Activated CD4-positive, alpha-beta T cell treated with anti-CD3 and anti-CD28 coated beads, Interleukin-2, amount 10 ng/mL, durations not matched to agents 7 days and 5 days (primary cell): ENCODE results near the gene RBM14. TPM values are rescaled to one million over a fixed set of nuclear protein-coding genes. Genes with fewer than 3 reads are reported as not detected.
A peak's percentile ranks its signal among the peaks of the same experiment; 100 is the strongest.
"Not testable (repeated sequence)": the region's sequence is repeated elsewhere in the genome, so short reads cannot be mapped to it uniquely, and the experiment has no call there.

Source experiments
- CTCF ChIA-PET: fragments of 350-600 bp; sonication (Branson Sonifier 250); formaldehyde crosslinking; loops from one replicate; lab custom pipeline; 2021; ENCODE audit warnings: antibody characterized with exemption; lab: Charles Lee
- POLR2A ChIA-PET: fragments of 350-600 bp; sonication (Branson Sonifier 250); formaldehyde crosslinking; loops from one replicate; lab custom pipeline; 2021; ENCODE audit warnings: antibody characterized with exemption; lab: Charles Lee
- DNase-seq: peaks from one replicate; pipeline ENCODE4 v3.0.0-alpha.2; 2020
- H3K27ac Mint-ChIP-seq: one replicate; pipeline ENCODE4 v1.8.0; 2021; ENCODE audit warnings: mild to moderate bottlenecking, moderate library complexity, mixed read lengths
- H3K27me3 Mint-ChIP-seq: one replicate; pipeline ENCODE4 v1.8.0; 2021; ENCODE audit warnings: mixed read lengths
- H3K36me3 Mint-ChIP-seq: one replicate; pipeline ENCODE4 v1.8.0; 2021; ENCODE audit warnings: low read depth, mixed read lengths
- H3K4me1 Mint-ChIP-seq: one replicate; pipeline ENCODE4 v1.8.0; 2021; ENCODE audit warnings: mixed read lengths
- H3K4me3 Mint-ChIP-seq: one replicate; pipeline ENCODE4 v1.8.0; 2021; ENCODE audit warnings: mild to moderate bottlenecking, moderate library complexity, mixed read lengths
- H3K9me3 Mint-ChIP-seq: one replicate; pipeline ENCODE4 v1.8.0; 2021; ENCODE audit warnings: mixed read lengths
- total RNA-seq, 2 experiments: library from RNA; stranded (reverse); gene quantifications; one replicate each; pipeline ENCODE4 v1.2.3, GENCODE V29; 2021

The RBM14 gene
- total RNA-seq, 2 experiments from 2014 or later: 124 to 140 TPM

GRCh38 chr11:66639814-66640340 lies 23.4 kb downstream of the RBM14 start:
- H3K27ac Mint-ChIP-seq: peak overlapping the region; percentile 96
- H3K36me3 Mint-ChIP-seq: peaks cover 72% of the 10 kb centered on the region
- ChIA-PET CTCF (interaction anchor here (1.2 to 3.8 kb wide), 4 partner anchors 13 to 38 kb away, joined by 3 to 23 read pairs (median 14); partner anchors contain the start of gene RBM4B), POLR2A (interaction anchor here (0.7 kb wide), 1 partner anchor 46 kb away, joined by 3 read pairs; no protein-coding TSS in a partner anchor)
- H3K9me3 Mint-ChIP-seq, DNase-seq, H3K27me3 Mint-ChIP-seq: not testable (repeated sequence)
- peaks cover 74% of the 10 kb centered on the region for H3K4me1 Mint-ChIP-seq
- H3K4me3 Mint-ChIP-seq: peak overlapping the region; percentile 91

- Mint-ChIP-seq H3K27me3 (no peaks in the 10 kb centered on the region), H3K4me3 (peak overlapping the region; percentile 91), H3K27ac (no peak overlapping the region), H3K9me3 (no peaks in the 10 kb centered on the region), H3K36me3 (peaks cover 90% of the 10 kb centered on the region), H3K4me1 (peaks cover 88% of the 10 kb centered on the region)
- DNase-seq: no peak
- ChIA-PET POLR2A (no interaction called here), CTCF (interaction anchor here (1.0 to 3.8 kb wide), 2 partner anchors 23 to 36 kb away, joined by 3 to 17 read pairs; partner anchors contain the start of gene RBM4B)
These were observed 25.4 kb downstream of the RBM14 start for GRCh38 chr11:66641834-66642233.

- peaks cover 82% of the 10 kb centered on the region for H3K4me1 Mint-ChIP-seq
- no peak for DNase-seq
- H3K4me3 Mint-ChIP-seq: no peak overlapping the region
- peaks cover 90% of the 10 kb centered on the region for H3K36me3 Mint-ChIP-seq
- H3K27me3 Mint-ChIP-seq: no peaks in the 10 kb centered on the region
- ChIA-PET POLR2A (no interaction called here), CTCF (no interaction called here)
- H3K9me3 Mint-ChIP-seq: no peaks in the 10 kb centered on the region
- H3K27ac Mint-ChIP-seq: no peak overlapping the region
These were observed 27.5 kb downstream of the RBM14 start for GRCh38 chr11:66643745-66644437.

- peaks cover 64% of the 10 kb centered on the region for H3K4me1 Mint-ChIP-seq
- DNase-seq: no peak
- H3K36me3 Mint-ChIP-seq: peaks cover 83% of the 10 kb centered on the region
- no peak overlapping the region for H3K27ac Mint-ChIP-seq
- H3K9me3 Mint-ChIP-seq: no peaks in the 10 kb centered on the region
- no peaks in the 10 kb centered on the region for H3K27me3 Mint-ChIP-seq
- ChIA-PET CTCF (interaction anchor here (0.6 to 3.5 kb wide), 2 partner anchors 9 to 298 kb away, joined by 3 to 16 read pairs; partner anchors contain the start of gene RBM4), POLR2A (no interaction called here)
- H3K4me3 Mint-ChIP-seq: no peak overlapping the region
These were observed 30.4 kb downstream of the RBM14 start for GRCh38 chr11:66646828-66647227.

- DNase-seq: no peak
- H3K4me1 Mint-ChIP-seq: peaks cover 38% of the 10 kb centered on the region
- H3K4me3 Mint-ChIP-seq: no peak overlapping the region
- H3K27ac Mint-ChIP-seq: no peak overlapping the region
- ChIA-PET CTCF (interaction anchor here (0.7 to 3.5 kb wide), 3 partner anchors 10 to 13 kb away, joined by 3 to 16 read pairs (median 3); partner anchors contain the start of gene RBM4), POLR2A (interaction anchor here (0.7 to 1.1 kb wide), 2 partner anchors 12 to 58 kb away, joined by 5 to 7 read pairs; no protein-coding TSS in a partner anchor)
- no peaks in the 10 kb centered on the region for H3K27me3 Mint-ChIP-seq
- H3K36me3 Mint-ChIP-seq: peaks cover 65% of the 10 kb centered on the region
- H3K9me3 Mint-ChIP-seq: no peaks in the 10 kb centered on the region
These were observed 33.5 kb downstream of the RBM14 start for GRCh38 chr11:66649903-66650302.

GRCh38 chr11:66651016-66651415 lies 34.6 kb downstream of the RBM14 start:
- Mint-ChIP-seq H3K4me3 (no peak overlapping the region), H3K9me3 (no peaks in the 10 kb centered on the region), H3K27me3 (no peaks in the 10 kb centered on the region), H3K27ac (no peak overlapping the region), H3K36me3 (peaks cover 60% of the 10 kb centered on the region), H3K4me1 (peaks cover 27% of the 10 kb centered on the region)
- POLR2A ChIA-PET: no interaction called here
- DNase-seq: no peak
- CTCF ChIA-PET: no interaction called here

- Mint-ChIP-seq H3K4me3 (no peak overlapping the region), H3K4me1 (peaks cover 11% of the 10 kb centered on the region), H3K27ac (no peak overlapping the region), H3K36me3 (peaks cover 45% of the 10 kb centered on the region), H3K27me3 (no peaks in the 10 kb centered on the region), H3K9me3 (no peaks in the 10 kb centered on the region)
- no peak for DNase-seq
- CTCF ChIA-PET: interaction anchor here (1.6 to 1.8 kb wide), 2 partner anchors 14 to 25 kb away, joined by 4 to 9 read pairs; partner anchors contain the start of genes RBM4 and RBM4B
- POLR2A ChIA-PET: interaction anchor here (0.6 kb wide), 1 partner anchor 13 kb away, joined by 3 read pairs; no protein-coding TSS in a partner anchor
These were observed 36.2 kb downstream of the RBM14 start for GRCh38 chr11:66652651-66653050.

- POLR2A ChIA-PET: no interaction called here
- Mint-ChIP-seq H3K27me3 (no peaks in the 10 kb centered on the region), H3K4me3 (no peak overlapping the region), H3K4me1 (peaks cover 11% of the 10 kb centered on the region), H3K9me3 (no peaks in the 10 kb centered on the region), H3K27ac (no peak overlapping the region), H3K36me3 (peaks cover 44% of the 10 kb centered on the region)
- CTCF ChIA-PET: interaction anchor here (1.6 to 1.8 kb wide), 2 partner anchors 15 to 25 kb away, joined by 4 to 9 read pairs; partner anchors contain the start of genes RBM4 and RBM4B
- no peak for DNase-seq
These were observed 36.7 kb downstream of the RBM14 start for GRCh38 chr11:66653123-66653522.

GRCh38 chr11:66659763-66660162 lies 43.3 kb downstream of the RBM14 start:
- no peaks in the 10 kb centered on the region for H3K27me3 Mint-ChIP-seq

GRCh38 chr11:66663741-66664296 lies 47.4 kb downstream of the RBM14 start:
- no peaks in the 10 kb centered on the region for H3K9me3 Mint-ChIP-seq
- CTCF ChIA-PET: interaction anchor here (0.9 to 1.8 kb wide), 4 partner anchors 15 to 95 kb away, joined by 3 to 6 read pairs (median 4); no protein-coding TSS in a partner anchor
- H3K27me3 Mint-ChIP-seq: no peaks in the 10 kb centered on the region
- H3K4me3 Mint-ChIP-seq: no peak overlapping the region
- H3K4me1 Mint-ChIP-seq: peaks cover 6% of the 10 kb centered on the region
- peak overlapping the region; percentile 60 for H3K27ac Mint-ChIP-seq
- peaks cover 55% of the 10 kb centered on the region for H3K36me3 Mint-ChIP-seq
- POLR2A ChIA-PET: no interaction called here
- no peak for DNase-seq

More at GRCh38 chr11:66659763-66660162, 43.3 kb downstream of the RBM14 start:
- no peak for DNase-seq
- no peak overlapping the region for H3K4me3 Mint-ChIP-seq
- peaks cover 39% of the 10 kb centered on the region for H3K36me3 Mint-ChIP-seq
- peak overlapping the region; percentile 28 for H3K27ac Mint-ChIP-seq
- H3K9me3 Mint-ChIP-seq: no peaks in the 10 kb centered on the region
- CTCF ChIA-PET: interaction anchor here (0.5 to 0.9 kb wide), 6 partner anchors 10 to 189 kb away, joined by 3 to 8 read pairs (median 3); no protein-coding TSS in a partner anchor
- POLR2A ChIA-PET: interaction anchor here (0.7 kb wide), 1 partner anchor 11 kb away, joined by 10 read pairs; no protein-coding TSS in a partner anchor
- H3K4me1 Mint-ChIP-seq: peaks cover 3% of the 10 kb centered on the region

GRCh38 chr11:66665369-66665768 lies 48.9 kb downstream of the RBM14 start:
- H3K9me3 Mint-ChIP-seq: no peaks in the 10 kb centered on the region
- no peaks in the 10 kb centered on the region for H3K27me3 Mint-ChIP-seq
- H3K36me3 Mint-ChIP-seq: peaks cover 55% of the 10 kb centered on the region
- ChIA-PET CTCF (interaction anchor here (0.5 to 1.8 kb wide), 3 partner anchors 13 to 134 kb away, joined by 3 to 6 read pairs (median 4); no protein-coding TSS in a partner anchor), POLR2A (interaction anchor here (0.6 kb wide), 1 partner anchor 13 kb away, joined by 3 read pairs; no protein-coding TSS in a partner anchor)
- no peak overlapping the region for H3K27ac Mint-ChIP-seq
- H3K4me1 Mint-ChIP-seq: peaks cover 6% of the 10 kb centered on the region
- H3K4me3 Mint-ChIP-seq: no peak overlapping the region
- no peak for DNase-seq

- no peaks in the 10 kb centered on the region for H3K9me3 Mint-ChIP-seq
- peaks cover 34% of the 10 kb centered on the region for H3K36me3 Mint-ChIP-seq
- no peaks in the 10 kb centered on the region for H3K27me3 Mint-ChIP-seq
- POLR2A ChIA-PET: no interaction called here
- CTCF ChIA-PET: no interaction called here
- peaks cover 21% of the 10 kb centered on the region for H3K4me1 Mint-ChIP-seq
- H3K4me3 Mint-ChIP-seq: no peak overlapping the region
- H3K27ac Mint-ChIP-seq: no peak overlapping the region
- DNase-seq: no peak
These were observed 54.4 kb downstream of the RBM14 start for GRCh38 chr11:66670816-66671215.
